SK-MEL-5 (cell line): ENCODE results near the gene PCBP3. TPM values are rescaled to one million over a fixed set of nuclear protein-coding genes. Genes with fewer than 3 reads are reported as not detected.
A peak's percentile ranks its signal among the peaks of the same experiment; 100 is the strongest.

Experiments used
- DNase-seq: peaks from one replicate; pipeline ENCODE4 v3.0.0-alpha.2; 2016; ENCODE audit warnings: low read depth, low spot score
- in situ Hi-C: cut with HindIII; loops from 2 replicates; pipeline ENCODE4 v1.10.0; 2016; ENCODE audit warnings: low sequenced_read_pairs, high pct_unique_total_duplicates, low pct_unique_long_range_greater_than_20kb
- total RNA-seq: library from RNA; depleted of rRNA; stranded (reverse); fragments of >200 nt; shearing (Covaris generic); gene quantifications from 2 replicates; pipeline ENCODE4 v1.2.3, GENCODE V29; 2014

The PCBP3 gene
- total RNA-seq, 1 experiment from 2014 or later: not detected

- DNase-seq: no peak
- in situ Hi-C loops: no loop called here
These were observed 270.9 kb downstream of the PCBP3 start for GRCh38 chr21:45914321-45914845.

- in situ Hi-C loops: no loop called here
These were observed 272.7 kb downstream of the PCBP3 start for GRCh38 chr21:45916011-45916840.

DNA sequence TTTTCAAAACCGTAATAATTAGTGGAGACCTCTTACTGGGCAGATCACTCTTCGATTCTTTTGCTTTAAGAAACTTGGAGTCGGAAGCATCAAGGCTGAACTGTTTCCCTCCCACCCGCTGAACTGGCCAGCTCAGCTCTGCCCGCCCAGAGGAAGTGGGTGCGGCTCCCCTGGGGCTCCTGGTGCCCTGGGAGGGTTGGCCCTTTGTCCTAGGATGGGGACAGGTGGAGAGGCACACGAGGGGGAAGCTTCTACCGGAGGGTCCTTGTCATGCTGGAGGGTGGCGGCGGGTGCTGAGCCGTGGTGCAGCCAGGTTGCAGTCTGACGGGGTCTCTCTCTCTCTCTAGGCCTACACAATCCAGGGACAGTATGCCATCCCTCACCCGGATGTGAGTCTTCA, 273.7 kb downstream of the PCBP3 start:
- DNase-seq: no peak
- in situ Hi-C loops: no loop called here

More at GRCh38 chr21:45916011-45916840, 272.7 kb downstream of the PCBP3 start:
- DNase-seq: no peak

DNA sequence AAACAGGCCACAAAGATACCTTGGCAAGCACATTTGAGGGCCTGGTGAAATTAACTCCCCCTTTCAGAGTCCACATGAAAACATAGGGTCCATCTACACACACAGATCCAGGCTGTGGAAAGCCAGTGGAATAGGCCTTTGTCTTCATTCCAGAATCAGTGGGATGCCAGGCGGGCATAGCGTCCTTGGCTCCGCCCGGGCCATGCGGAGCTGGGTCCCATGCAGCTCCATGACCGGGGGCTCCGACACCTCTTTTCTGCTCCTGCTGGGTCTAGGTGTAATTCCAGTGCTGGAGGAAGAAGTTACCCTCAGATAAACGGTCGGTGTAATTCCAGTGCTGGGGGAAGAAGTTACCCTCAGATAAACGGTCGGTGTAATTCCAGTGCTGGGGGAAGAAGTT, 274.5 kb downstream of the PCBP3 start:
- in situ Hi-C loops: no loop called here
- DNase-seq: no peak

GRCh38 chr21:45918835-45919447, 275.4 kb downstream of the PCBP3 start:
- in situ Hi-C loops: no loop called here
- no peak for DNase-seq

GRCh38 chr21:45919593-45919992, 276.1 kb downstream of the PCBP3 start:
- DNase-seq: no peak
- in situ Hi-C loops: no loop called here

DNA sequence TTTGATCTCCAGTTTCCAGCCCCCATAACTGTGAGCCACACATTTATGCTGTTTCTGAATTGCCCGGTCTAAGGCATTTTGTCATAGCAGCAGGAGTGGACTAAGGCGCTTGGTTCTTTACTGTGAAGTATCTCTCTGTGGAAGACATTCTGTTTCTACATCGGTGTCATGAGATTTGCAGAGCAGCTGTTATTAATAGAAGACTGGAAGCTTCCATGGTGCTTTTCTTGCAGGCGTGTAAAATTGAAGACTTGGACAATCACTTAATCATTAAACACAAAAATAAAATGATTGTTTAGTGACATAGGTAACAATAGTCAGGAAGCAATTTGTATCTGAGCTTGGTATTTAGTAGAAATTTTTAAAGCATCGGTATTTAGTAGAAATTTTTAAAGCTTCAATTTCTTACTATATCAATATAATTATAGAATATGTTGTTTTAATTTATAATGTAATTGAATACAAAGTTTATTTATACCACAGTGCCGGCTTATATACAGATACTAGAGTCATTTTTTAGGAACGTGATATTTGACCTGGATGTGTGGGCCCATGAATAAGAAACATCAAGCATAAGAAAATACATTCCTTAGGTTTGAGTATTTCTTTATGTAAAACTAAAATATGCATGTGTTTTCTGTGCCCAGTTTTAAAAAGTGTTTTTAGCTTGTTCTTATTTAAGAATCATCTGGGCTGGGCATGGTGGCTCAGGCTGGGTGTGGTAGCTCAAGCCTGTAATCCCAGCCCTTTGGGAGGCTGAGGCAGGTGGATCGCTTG, 277.5 kb downstream of the PCBP3 start:
- DNase-seq: no peak
- in situ Hi-C loops: no loop called here

DNA sequence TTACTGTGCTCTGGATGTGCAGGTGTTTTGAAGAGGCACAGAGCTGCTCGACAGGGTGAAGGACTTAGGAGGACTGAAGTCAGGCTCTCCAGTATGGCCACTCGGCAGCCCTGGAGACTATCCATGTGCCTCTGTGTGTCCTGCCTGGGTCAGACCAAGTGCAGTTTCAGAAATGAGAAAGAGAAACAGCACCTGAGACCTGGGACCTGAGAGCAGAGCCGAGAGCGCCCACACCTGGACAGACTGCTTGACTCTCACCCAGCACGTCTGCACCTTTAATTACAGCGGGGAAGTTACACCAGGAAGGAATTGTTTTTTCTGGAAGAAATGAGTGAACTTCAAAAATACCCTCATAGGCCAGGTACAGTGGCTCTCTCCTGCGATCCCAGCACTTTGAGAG, 278.4 kb downstream of the PCBP3 start:
- in situ Hi-C loops: no loop called here
- DNase-seq: no peak

- DNase-seq: no peak
- in situ Hi-C loops: no loop called here
These were observed 279.1 kb downstream of the PCBP3 start for GRCh38 chr21:45922648-45923047.

- DNase-seq: peak; percentile 76
- in situ Hi-C loops: no loop called here
These were observed 279.6 kb downstream of the PCBP3 start for GRCh38 chr21:45923146-45923545.

DNA sequence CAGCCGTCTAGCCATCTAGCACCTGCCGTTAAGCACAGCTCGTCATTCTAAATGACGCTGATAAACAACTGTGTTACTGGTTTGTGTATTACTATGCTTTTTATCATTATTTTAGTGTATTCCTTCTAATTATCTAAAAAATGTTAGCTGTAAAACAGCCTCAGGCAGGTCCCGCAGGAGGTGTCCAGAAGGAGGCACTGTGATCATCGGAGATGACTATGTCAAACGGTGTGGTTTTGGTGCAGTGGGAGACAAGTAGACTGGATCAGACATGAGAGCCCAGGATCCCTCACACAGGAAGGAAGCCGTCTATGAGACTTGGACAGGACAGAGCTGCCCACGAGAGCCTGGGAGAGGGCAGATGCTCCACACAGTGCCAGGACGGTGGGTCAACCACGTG, 282.8 kb downstream of the PCBP3 start:
- in situ Hi-C loops: no loop called here
- peak; percentile 26 for DNase-seq

- DNase-seq: no peak
- in situ Hi-C loops: no loop called here
These were observed 283.5 kb downstream of the PCBP3 start for GRCh38 chr21:45927032-45927431.

DNA sequence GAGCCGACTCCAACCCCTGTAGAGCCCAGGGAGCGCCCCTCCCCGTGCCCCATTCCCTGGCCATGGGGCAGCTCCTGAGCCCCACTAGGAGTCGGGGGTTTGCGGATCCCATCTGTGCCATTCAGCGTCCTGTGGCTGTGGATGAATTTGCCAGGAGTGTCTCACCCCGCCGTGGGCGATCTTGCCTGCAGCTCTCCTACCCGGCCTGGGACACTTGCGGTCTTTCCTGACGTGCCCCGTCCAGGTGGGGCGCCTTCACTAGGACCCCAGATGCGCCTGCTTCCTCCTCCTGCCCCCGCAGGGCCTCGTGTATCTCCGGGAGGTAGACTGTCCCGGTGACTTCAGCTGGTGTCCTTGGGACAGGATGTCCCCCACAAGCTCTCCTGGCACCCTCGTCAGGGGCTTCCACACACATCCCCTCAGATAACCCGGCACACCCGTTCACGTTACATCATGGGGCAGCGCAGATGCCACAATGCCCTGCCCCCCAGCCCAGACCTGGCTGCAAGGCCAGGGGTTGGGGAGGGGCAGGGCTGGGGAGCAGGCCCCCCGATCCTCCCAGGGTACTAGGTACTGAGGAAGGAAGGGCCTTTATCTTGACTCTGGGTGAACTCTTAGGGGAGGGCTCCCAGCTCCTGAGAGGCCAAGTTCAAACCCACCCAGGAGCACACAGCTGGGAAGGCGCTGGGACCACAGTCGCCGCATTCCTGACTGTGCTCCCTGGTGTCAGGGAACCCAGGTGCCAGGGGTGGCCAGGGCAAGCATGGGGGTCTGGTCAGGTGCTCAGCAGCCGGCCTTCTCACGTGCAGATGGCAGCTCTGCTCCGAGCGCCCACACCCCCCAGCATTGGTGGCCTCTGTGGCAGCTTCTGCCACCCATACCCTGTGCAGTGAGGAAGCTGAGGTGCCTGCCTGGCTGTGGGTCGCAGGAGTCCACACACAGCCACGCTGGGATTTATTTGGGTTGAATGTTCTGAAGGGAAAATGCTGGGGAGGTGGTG, 284.6 kb downstream of the PCBP3 start:
- DNase-seq: no peak
- in situ Hi-C loops: no loop called here

GRCh38 chr21:45929449-45929848, 285.9 kb downstream of the PCBP3 start:
- DNase-seq: no peak
- in situ Hi-C loops: no loop called here

DNA sequence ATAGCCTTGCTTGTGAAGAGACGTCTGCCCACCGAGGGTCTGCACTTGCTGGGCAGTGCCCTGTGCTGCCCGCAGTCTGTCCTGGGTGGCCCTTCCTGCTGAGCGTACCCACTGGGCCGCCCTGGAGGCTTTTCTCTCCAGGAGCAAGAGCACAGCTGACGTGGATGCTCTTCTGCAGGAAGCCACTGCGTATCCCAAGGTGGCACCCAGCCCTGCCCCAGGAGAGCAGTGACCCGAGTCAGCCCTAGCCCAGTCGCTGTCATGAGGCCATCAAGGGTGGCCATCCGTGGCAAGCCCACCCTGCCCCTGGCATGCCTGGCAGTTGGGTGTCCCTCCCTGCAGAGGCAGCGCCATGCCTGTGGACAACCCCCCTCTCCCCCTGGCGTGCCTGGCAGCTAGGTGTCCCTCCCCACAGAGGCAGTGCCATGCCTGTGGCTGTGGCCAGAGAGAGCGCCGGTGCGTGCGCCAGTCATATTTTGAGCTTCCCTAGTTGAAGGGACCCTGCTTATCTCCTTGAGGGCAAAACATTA, 286.8 kb downstream of the PCBP3 start:
- no peak for DNase-seq
- in situ Hi-C loops: no loop called here

DNA sequence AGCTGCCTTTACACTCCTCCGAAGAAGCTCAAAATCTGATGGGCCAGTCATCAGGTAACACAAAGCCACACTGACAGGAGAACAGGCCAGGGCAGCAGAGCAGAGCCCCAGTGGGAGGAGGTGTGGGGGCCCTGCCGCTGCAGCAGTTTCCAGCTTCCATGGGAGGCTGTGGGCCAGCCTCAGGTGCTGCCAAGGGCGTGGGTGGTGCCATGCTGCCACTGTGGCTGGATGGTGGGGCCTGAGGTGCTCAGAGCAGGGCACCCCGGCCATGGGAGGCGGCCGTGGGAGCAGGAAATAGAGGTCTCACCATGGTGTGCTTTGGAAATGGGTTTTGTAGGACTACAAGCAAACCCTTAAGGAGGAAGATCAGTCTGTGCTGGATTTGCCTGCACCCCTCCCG, 287.3 kb downstream of the PCBP3 start:
- no peak for DNase-seq
- in situ Hi-C loops: no loop called here

- no peak for DNase-seq
- in situ Hi-C loops: no loop called here
These were observed 288.0 kb downstream of the PCBP3 start for GRCh38 chr21:45931397-45931969.
